HG02571 (cell line): Measurements from ENCODE around the gene FFAR3.
"Not testable (repeated sequence)": the region's sequence is repeated elsewhere in the genome, so short reads cannot be mapped to it uniquely, and the experiment has no call there.

Experiments
- ATAC-seq: cut with Tn5 transposase; IDR thresholded peaks from one replicate; pipeline ENCODE4 v1.9.1; 2021; ENCODE audit warnings: mild to moderate bottlenecking, moderate library complexity; ENCODE audit not compliant: unreplicated experiment

FFAR3 gene

DNA sequence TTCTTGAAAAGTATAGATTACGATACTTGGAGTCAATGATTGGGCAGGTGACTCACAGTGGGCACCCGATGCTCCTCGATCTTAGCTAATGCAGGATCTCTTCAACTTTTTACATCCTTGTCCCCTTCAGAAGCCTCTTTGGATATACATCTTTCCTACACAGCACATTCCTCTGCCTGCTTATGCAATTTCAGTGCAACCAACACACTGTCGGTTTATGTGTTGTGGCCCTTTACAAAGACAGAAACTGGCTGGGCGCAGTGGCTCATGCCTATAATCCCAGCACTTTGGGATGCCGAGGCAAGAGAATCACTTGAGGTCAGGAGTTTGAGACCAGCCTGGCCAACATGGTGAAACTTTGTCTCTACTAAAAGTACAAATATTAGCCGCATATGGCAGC lies 15.2 kb downstream of the FFAR3 start:
- no peak for ATAC-seq

DNA sequence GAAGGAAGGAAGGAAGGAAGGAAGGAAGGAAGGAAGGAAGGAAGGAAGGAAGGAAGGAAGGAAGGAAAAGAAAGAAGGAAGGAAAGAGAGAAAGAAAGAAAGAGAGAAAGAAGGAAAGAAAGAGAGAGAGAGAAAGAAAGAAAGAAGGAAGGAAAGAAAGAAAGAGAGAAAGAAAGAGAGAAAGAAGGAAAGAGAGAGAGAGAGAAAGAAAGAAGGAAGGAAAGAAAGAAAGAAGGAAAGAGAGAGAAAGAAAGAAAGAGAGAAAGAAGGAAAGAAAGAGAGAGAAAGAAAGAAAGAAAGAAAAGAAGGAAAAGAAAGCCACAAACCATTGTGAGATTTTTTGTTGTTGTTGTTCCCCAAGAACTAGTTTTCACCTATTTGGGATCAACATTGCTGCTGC lies 15.8 kb downstream of the FFAR3 start:
- not testable (repeated sequence) for ATAC-seq

DNA sequence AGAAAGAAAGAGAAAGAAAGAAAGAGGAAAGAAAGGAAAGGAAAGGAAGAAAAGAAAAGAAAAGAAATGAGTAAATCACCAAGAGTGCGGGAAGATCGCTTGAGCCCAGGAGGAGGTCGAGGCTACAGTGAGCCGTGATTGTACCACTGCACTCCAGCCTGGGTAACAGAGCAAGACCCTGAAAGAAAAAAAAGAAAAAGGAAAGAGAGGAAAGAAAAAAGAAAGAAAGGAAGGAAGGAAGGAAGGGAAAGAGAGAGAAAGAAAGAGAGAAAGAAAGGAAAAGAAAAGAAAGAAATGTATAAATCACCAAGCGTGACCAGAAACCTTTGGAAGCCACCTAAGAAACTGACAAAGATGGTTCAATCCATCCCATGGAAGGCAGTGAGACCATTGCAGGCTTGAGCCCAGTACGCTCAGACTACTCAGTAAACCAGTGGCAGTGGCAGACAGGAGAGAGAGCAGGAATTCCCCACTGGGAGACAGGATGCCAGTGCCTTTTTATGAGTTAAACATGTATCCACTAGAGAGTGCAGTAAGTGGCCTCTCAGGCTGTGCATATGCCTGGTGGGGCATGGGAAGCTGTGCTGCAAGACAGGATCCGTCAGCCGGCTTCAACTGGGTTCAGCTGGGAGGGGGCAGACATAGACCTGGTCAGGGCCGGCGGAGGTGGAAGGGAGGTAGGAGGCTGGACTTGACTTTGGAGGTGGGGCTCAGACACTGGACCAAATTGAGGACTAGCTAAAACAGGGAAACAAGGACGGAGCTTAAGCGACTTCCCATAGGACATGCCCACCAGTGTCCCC lies 17.4 kb downstream of the FFAR3 start:
- ATAC-seq = no peak

DNA sequence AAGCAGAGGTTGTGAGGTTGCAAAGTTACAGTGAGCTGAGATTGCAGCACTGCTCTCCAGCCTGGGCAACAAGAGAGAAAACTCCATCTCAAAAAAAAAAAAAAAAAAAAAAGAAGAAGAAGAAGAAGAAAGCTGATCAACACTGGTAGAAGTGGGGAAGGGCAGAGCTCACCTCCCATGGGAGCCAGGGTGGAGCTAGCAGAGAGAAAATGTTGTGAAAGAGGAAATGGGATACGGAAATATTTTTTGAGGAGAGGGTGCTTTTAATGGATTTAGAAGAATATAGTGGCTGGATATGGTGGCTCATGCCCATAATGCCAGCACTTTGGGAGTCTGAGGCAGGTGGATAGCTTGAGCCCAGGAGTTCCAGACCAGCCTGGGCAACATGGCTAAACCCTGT lies 19.4 kb downstream of the FFAR3 start:
- no peak for ATAC-seq

DNA sequence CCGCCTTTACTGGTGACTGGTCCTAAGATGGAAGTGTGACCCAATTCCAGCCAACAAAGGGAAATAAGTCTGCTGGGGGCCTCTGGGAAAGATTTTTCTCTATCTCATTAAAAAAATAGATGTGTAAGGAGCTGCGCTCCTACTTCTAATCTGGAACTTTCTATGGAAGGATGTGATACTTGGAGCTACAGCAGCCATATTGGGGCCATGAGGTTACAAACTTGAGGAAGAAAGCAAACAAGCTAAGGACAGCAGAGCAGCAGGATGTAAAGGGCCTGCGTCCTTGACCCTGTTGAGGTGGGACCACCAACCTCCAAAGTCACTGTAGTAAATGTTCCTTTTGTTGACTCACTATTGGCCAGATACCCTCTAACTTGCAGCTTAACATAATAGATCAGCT lies 20.1 kb downstream of the FFAR3 start:
- ATAC-seq = no peak

DNA sequence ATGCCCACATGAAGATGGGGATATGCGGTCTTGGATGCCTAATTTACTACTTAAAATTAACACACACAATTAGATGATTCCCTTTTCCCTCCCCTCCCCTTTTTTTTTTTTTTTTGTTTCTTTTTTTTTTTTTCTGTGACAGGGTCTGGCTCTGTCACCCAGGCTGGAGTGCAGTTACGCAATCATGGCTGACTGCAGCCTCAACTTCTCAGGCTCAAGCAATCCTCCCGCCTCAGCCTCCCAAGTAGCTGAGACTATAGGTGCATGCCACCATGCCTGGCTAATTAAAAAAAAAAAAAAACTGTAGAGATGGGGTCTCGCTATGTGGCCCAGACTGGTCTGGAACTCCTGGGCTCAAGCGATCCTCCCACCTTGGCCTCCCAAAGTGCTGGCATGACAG lies 21.3 kb downstream of the FFAR3 start:
- ATAC-seq = not testable (repeated sequence)

DNA sequence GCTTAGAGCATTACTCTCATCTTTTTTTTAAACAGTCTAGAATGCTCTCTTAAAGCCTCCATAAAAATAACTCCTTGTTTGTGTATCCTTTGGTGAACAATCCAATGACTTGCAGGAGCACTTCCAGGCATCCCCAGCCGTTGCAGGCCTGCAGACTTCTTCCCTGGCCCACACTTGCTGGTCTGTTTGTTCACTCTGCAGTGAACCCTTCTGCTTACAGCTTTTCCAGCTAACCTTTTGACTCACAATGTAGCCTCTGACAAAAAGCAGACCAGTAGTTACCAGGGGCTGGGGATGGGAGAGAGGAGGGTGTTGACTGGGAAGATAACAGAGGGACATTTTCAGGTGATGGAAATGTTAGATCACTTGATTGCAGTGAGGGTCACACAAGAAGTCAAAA lies 21.7 kb downstream of the FFAR3 start:
- no peak for ATAC-seq

DNA sequence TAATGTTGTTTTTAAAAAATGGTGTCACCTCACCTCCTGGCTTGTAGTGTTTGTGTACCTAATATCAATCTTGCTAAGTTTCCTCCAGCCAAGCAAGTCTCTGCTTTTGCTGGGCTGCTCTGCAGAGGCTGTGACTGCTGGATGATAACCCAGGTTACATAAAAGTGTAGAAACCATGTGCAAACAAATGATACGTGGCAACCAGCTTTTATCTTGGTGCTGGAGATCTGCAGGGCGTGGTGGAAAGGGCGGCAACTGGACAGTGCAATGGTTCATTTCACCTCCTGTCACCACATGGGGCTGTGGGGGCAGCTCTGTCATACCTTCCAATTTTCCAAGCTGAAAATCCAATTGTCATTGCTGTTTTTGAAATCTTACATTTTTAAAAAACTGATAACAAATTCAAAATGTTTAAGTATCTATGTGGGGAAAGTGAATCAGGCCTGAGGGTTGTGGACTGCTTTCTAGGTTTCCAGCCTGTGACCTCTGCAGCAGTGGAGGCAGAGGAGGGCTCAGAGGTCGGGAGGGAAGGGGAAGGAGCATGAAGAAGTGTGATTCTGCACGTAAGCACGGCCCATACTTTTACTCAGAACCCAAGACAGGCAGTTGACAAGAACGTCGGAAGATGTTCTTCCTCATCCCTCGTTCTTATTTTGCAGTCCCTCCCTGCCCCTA lies 22.3 kb downstream of the FFAR3 start:
- ATAC-seq = no peak

DNA sequence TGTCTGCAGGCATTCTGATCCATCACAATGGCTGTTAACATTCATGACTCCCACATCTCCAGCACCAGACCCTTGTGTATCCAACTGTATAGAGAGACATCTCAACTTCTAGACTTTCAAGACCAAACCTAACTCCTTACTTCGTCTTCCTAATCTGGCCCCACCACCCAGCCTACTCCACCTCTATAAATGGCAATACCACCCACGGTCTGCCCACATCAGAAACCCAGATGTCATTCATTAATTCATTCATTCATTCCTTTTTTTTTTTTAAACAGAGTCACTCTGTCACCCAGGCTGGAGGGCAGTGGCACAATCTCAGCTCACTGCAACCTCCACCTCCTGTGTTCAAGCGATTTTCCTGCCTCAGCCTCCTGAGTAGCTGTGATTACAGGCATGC lies 23.1 kb downstream of the FFAR3 start:
- no peak for ATAC-seq

DNA sequence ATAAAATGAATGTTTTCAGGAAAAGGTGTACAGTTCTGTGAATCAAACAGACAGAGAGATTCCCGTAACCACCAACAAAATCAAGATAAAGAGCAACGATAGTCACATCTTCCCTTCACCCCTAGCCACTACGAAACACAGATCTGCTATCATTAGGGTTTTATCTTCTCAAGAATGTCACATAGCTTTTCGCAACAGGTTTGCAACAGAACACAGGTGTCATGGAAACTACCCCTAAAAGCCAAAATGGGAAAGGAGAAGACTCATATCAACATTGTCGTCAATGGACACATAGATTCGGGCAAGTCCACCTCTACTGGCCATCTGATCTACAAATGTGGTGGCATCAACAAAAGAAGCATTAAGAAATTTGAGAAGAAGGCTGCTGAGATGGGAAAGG lies 23.7 kb downstream of the FFAR3 start:
- ATAC-seq = no peak

DNA sequence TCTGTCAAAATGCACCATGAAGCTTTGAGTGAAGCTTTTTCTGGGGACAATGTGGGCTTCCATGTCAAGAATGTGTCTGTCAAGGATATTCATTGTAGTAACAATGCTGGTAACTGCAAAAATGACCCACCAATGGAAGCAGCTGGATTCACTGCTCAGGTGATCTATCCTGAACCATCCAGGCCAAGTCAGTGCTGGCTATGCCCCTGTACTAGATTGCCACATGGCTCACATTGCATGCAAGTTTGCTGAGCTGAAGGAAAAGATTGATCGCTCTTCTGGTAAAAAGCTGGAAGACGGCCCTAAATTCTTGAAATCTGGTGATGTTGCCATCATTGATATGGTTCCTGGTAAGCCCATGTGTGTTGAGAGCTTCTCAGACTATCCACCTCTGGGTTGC lies 25.3 kb downstream of the FFAR3 start:
- no peak for ATAC-seq

DNA sequence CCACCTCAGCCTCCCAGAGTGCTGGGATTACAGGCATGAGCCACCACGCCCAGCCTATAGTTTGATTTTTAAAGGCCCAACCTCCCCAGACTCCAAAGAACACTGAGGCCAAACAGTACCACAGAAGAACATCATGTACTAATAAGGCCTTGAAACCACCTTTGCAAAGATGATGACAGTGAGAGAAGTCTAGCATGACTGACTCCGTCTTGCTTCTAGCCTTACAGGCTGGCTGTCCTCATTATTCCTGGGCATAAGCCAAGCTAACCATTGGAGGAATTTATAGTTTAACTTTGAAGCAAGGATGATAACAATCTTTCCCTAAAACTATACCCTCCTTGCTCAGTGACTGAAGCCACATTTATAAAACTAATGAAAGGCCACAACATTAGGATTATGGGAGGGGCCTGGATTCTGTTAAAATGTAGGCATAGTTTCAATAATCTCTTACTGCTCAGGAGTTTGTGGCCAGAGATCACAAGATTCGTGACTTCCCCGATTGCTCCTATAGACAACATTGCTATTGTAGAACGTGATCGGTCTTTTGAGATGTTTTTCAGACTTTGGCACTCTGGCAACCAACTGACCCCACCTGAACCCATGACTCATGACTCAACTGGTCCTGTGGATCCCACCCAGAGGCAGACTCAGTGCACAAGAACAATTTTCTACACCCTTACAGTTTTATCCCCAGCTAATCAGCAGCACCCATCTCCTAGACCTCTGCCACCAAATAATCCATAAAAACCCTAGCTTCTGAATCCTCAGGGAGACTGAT lies 30.2 kb downstream of the FFAR3 start:
- no peak for ATAC-seq

DNA sequence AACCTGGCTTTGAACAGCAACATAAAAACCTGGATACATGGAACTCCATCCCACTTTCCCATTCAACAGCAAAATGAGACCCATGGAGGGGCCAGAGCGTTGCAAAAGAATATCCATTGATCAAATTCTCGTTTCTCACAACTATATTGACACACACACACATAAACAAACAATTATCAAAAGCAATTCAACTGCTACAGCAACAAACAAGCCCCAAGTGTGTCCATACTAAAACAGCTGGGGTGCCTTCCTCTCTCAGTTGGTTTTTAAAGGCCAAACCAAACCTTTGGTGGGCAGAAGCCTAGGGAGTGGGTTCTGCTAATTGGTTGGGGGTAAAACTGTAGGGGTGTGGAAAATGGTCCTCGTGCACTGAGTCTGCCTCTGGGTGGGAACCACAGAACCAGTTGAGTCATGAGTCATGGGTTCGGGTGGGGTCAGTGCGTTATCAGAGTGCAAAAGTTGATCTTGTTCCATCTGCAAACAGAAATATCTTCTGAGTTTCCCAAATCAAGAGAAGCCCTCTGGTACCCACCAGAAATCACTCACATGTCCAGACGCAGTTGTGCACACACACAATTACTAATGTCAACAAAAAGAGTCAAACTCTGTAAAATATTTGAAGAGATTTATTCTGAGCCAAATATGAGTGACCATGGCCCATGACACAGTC lies 31.1 kb downstream of the FFAR3 start:
- ATAC-seq = no peak

DNA sequence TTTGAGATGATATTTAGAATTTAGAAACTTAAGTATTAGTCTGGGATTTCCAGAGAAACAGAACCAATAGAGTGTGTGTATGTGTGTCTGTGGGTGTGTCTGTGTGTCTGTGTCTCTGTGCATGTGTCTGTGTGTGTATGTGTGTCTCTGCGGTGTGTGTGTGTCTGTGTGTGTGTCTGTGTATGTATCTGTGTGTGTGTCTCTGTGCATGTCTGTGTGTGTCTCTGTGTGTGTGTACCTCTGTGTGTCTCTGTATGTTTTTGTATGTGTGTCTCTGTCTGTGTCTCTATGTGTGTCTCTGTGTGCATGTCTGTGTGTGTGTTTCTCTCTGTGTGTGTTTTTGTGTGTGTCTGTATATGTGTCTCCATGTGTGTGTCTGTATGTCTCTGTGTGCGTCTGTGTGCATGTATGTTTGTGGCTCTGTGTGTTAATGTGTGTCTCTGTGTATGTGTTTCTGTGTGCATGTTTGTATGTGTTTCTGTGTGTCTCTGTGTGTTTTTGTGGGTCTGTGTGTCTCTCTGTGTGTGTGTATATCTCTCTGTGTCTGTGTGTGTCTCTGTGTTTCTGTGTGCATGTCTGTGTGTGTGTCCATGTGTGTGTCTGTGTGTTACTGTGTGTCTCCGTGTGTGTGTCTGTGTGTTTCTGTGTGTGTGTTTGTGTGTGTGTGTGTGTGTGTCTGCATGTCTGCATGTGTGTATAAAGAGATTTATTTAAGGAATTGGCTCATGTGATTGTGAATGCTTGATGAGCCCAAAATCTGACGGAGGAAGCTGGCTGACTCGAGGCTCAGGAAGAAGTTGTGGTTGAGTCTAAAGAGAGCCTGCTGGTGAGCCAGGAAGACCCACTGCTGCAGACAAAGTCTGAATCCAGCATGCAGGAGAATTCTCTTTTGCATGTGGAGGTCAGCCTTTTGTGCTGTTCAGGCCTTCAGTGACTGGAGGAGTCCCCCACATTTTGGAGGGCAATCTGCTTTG lies 34.8 kb downstream of the FFAR3 start:
- ATAC-seq = no peak

DNA sequence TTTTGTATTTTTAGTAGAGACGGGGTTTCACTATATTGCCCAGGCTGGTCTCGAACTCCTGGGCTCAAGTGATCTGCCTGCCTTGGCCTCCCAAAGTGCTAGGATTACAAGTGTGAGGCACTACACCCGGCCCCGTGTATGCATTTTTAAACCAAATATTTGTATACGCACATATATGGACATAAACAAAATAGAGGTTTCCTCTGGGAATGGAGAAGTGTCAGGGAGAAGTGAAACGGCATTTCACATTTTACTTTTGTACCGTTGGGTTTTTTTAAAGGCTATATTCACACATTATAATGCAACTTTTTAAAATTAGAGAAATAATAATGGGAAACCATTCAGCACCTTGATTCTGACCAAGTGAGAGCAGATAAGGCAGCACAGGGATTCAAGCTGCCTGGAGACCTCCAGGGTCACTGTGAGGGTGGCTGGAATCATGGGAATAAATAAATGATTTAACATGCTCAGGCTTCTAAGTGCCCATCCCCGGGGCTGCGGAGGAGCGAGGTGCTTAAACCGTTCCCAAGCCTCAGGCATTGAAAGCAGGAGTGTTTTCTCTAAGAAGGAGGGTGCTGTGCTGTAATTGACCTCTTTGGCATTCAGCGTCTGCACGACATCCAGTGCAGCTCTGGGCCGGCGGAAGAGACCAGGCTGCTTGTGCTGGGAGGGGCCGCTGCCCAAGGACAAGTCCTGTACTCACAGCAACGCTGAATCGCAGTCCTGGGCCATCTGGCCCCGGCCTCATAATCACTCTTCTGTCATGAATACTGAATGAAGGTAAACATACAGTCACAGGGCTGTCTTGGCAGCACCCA lies 37.3 kb downstream of the FFAR3 start:
- ATAC-seq = no peak

DNA sequence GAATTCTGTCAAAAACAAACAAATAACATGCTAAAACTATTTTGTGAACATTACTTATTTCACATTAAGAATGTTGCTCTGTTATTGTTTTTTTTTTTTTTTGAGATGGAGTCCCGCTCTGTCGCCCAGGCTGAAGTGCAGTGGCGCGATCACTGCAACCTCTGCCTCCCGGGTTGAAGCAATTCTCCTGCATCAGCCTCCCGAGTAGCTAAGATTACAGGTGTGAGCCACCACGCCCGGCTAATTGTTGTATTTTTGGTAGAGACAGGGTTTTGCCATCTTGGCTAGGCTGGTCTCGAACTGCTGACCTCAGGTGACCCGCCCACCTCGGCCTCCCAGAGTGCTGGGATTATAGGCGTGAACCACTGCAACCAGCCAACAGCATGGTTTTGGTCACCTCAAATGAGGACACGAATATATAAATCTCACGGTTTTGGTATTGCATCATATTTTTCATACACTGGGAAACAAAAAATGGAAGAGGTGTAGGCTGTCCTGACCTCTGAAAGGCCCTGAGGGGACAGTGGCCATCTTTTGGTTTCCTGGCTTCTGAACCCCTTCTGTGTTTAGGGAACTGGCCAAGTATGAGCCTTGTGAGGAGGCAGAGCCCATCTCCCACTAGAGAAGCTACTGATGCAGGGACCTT lies 38.1 kb downstream of the FFAR3 start:
- ATAC-seq = no peak

DNA sequence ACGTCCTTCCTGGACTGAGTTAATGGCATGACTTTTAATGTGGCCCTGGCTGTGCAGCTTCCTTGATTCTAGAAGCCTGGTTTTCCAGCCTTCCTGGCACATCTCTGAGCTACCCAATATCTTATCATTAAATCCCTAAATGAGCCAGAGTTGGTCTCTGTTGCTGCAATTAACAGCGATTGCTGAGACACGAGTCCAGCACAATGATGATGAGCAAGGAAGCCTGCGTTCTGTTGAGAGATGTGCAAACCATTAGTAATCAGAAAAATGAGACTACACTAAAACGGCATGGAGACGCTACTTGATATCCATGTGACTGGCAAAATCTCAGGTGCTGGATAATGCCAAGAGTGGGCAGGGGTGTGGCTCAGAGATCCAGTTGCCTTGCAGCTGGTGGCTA lies 38.8 kb downstream of the FFAR3 start:
- ATAC-seq = no peak

DNA sequence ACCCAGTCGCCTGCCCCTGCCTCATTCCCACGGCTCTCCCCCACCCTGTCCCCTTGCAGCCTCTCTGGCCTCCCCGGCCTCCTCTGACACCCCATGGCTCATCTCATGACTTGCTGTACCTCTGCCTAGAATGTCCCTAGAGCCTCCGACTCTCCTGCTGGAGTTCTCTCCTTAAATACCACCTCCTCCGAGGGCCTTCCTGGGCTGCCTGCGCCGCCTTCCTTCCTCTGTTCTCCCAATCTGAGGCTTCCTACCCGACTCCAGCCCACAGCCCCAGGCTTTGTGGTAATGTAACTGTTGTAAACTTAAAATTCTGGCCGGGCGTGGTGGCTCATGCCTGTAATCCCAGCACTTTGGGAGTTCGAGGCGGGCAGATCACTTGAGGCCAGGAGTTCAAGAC lies 40.3 kb downstream of the FFAR3 start:
- ATAC-seq = no peak

DNA sequence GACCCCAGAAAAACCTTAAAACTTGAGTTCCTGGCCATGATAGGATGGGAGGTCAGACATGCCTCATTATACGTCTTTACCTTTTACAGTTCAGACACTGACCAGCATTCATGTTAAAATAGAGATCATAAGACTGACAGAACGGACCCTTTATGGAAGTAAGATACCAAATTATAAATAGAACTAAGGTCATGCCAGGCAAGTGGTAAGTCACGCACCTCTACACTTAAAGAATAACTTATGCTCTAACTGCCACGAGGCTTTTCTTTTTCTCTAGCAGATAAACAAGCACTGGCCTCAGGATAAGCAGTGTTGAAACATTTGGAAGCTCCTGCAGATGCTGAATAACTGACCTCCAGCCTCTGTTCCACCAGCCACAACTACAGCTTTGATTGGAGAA lies 41.0 kb downstream of the FFAR3 start:
- no peak for ATAC-seq
